ENCODE data around the gene MUC5AC. TPM values are rescaled to one million over a fixed set of nuclear protein-coding genes. Genes with fewer than 3 reads are reported as not detected.

Gene MUC5AC
- polyA plus RNA-seq, 4 donors = 0.06 to 0.13 TPM; not detected in 2

DNA sequence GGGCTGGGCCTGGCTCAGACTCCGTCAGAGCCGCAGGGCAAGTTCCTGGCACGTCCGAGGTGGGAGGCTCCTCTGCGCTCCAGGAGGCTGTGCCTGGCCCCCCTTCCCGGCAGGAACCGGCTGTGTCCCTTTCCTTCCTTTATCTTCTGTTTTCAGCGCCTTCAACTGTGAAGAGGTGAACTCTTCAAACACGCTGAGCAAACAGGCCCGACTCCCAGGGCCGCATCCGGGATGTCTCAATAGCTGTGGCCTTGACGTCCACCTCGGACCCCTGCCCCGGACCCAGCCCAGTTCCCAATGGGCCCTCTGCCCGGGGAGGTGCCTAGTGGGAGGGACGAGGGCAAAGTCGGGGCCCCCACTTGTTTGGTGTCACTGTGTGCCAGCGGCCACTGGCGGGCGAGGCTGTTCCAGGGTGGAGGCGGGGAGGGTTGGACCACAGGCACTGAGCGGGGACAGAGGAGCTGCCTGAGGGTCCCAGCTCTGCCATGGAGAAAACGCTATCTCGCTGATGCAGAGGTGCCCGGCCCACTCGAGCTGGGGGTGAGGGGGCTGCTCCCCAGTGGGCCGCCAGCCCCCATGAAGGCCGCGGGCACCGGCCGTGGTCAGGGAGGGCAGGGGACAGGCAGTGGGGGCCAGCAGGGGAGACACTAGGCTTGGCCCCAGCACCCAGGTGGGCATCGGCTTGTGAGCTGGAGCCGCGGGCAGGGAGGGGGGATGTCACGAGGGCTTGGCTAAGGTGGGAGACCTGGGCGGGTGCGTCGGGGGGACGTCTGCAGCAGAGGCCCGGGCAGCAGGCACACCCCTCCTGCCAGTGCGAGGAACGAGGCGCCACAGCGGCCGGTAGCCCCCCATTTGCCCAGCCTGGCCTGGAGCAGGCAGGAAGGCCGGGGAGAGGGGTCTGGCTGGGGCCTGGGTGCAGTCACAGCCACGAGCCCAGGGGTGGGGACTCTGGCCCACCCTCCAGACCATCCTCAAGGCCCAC, 62.4 kb downstream of the MUC5AC start:
- peak in 1 of 2 donors; percentile 63 for DNase-seq
- no peaks in the 10 kb centered on the region for H3K9me3 ChIP-seq (ENCODE audit: control insufficient read depth in 2 of 2, insufficient read depth in 1 of 2, low read depth in 1 of 2, low read length in 1 of 2)
- 37 to 61% (median 44%) methylated on average over 33 to 48 of the region's 48 CpGs for whole genome bisulfite sequencing, 3 donors
- peaks cover 0 to 15% (median 0%) of the 10 kb centered on the region in 3 donors for H3K4me1 ChIP-seq (ENCODE audit: control insufficient read depth in 3 of 3, insufficient read depth in 2 of 3, low read depth in 1 of 3, low read length in 2 of 3)
- peak overlapping the region in 1 of 3 donors; percentile 67 for H3K27ac ChIP-seq (ENCODE audit: low read depth in 1 of 3, low read length in 2 of 3)
- H3K27me3 ChIP-seq (ENCODE audit: control insufficient read depth in 3 of 3, insufficient read depth in 3 of 3, low read length in 3 of 3) = no peaks in the 10 kb centered on the region
- H3K36me3 ChIP-seq (ENCODE audit: control insufficient read depth in 3 of 3, insufficient read depth in 2 of 3, low read depth in 1 of 3, low read length in 3 of 3) = no peaks in the 10 kb centered on the region
- FAIRE-seq = no peak
- H3K4me3 ChIP-seq (ENCODE audit: low read depth in 1 of 3, low read length in 3 of 3) = no peak overlapping the region

DNA sequence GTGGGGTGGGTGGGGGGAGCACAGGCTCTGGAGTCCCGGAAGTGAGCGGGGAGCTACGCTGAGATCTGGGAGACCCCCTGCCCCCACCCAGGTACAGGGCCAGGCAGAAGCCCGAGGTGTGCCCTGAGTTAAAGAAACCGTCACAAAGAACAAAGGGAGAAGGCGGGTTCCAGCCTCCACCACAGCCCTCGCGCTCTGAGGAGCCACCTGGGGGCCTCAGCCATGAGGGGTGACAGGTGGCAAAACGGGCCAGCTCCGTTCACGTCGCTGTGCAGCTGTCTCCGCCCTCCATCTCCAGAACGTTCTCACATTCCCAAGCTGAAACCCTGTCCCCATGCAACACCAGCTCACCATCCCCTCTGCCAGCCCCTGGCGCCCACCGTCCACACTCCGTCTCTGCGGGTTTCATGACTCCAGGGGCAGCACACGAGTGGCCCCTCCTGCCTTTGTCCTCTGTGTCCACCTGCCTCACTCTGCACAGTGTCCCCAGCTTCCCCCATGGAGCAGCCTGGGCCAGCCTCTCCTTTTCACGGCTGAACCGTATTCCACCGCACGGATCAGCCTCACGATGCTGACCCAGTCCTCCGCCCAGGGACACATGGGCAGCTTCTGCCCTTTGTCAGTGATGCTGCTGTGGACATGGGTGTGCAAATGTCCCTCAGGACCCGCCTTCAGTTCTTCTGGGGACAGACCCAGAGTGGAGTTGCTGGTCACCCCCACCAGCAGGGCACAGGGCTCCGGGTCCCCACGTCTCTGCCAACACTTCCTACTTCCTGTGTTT, 63.4 kb downstream of the MUC5AC start:
- WGBS, 3 donors = 55 to 60% (median 55%) methylated on average over 26 to 28 of the region's 28 CpGs
- no peaks in the 10 kb centered on the region for H3K36me3 ChIP-seq (ENCODE audit: control insufficient read depth in 3 of 3, insufficient read depth in 2 of 3, low read depth in 1 of 3, low read length in 3 of 3)
- no peak overlapping the region for H3K4me3 ChIP-seq (ENCODE audit: low read depth in 1 of 3, low read length in 3 of 3)
- FAIRE-seq (no peak), DNase-seq (no peak)
- H3K9me3 ChIP-seq (ENCODE audit: control insufficient read depth in 2 of 2, insufficient read depth in 1 of 2, low read depth in 1 of 2, low read length in 1 of 2) = no peaks in the 10 kb centered on the region
- H3K27me3 ChIP-seq (ENCODE audit: control insufficient read depth in 3 of 3, insufficient read depth in 3 of 3, low read length in 3 of 3) = no peaks in the 10 kb centered on the region
- H3K4me1 ChIP-seq (ENCODE audit: control insufficient read depth in 3 of 3, insufficient read depth in 2 of 3, low read depth in 1 of 3, low read length in 2 of 3) = peaks cover 0 to 15% (median 0%) of the 10 kb centered on the region in 3 donors
- H3K27ac ChIP-seq (ENCODE audit: low read depth in 1 of 3, low read length in 2 of 3) = no peak overlapping the region

DNA sequence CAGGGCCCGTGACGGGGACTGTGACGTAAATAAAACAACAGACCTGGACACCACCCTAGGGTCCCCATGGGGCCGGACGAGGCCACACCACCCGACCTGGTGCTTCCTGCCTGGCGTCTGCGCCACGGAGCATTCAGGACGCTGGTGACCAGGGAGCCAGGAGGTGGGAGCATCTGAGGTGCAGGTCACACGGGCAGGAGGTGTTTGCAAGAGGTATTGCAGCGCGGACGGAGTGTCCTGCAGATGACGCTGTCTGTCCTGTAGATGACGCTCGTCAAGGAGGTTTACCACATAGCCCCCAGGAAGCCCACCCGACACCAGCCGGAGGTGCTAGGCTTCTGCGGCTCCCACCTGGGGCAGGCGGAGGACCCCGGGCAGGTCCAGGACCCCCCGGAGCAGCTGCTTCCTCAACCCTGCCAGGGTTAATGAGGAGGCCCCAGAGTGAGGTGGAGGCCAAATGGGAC, 64.1 kb downstream of the MUC5AC start:
- WGBS, 3 donors = 80 to 87% (median 86%) methylated on average over 23 of the region's 23 CpGs
- Histone ChIP-seq H3K27ac (ENCODE audit: low read depth in 1 of 3, low read length in 2 of 3) (no peak overlapping the region), H3K4me3 (ENCODE audit: low read depth in 1 of 3, low read length in 3 of 3) (no peak overlapping the region), H3K4me1 (ENCODE audit: control insufficient read depth in 3 of 3, insufficient read depth in 2 of 3, low read depth in 1 of 3, low read length in 2 of 3) (peaks cover 0 to 15% (median 0%) of the 10 kb centered on the region in 3 donors), H3K36me3 (ENCODE audit: control insufficient read depth in 3 of 3, insufficient read depth in 2 of 3, low read depth in 1 of 3, low read length in 3 of 3) (no peaks in the 10 kb centered on the region), H3K9me3 (ENCODE audit: control insufficient read depth in 2 of 2, insufficient read depth in 1 of 2, low read depth in 1 of 2, low read length in 1 of 2) (no peaks in the 10 kb centered on the region), H3K27me3 (ENCODE audit: control insufficient read depth in 3 of 3, insufficient read depth in 3 of 3, low read length in 3 of 3) (no peaks in the 10 kb centered on the region)
- DNase-seq (no peak), FAIRE-seq (no peak)

DNA sequence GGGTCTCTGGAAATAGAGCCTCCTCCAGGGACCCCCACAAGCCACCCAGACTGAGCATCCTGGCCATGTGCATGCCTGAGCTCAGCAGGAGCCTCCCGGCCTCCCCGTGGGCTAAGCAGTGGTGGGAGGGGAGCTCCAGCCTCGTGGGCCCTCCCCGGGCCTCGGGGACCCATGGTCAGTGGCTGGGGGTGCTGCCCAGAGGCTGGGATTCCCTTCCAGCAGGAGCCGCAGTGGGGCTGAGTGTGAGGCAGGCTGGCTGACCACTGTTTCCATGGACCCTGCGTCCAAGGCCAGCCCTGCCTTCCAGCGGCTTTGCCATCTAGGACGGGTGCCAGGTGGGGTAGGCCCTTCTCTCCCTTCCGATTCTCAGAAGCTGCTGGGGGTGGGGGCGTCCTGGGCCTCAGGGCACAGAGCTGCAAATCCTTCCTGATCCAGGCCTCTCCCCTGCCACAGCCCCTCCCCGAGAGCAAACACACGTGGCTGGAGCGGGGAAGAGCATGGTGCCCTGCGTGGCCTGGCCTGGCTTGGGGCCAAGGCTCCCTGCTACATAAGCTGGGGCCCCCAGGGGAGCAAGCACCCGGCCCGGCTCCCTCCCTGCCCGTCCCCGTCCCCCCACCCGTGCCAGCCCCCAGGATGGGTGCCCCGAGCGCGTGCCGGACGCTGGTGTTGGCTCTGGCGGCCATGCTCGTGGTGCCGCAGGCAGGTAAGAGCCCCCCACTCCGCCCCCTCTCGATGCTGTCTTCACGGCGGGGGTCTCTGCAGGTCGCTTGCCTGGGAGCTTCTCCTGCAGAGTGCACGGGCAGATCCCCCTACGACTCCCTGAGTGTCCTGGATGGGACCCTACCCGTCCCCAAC, 65.0 kb downstream of the MUC5AC start, which contains the start of gene MUC5B:
Gene MUC5B (plus strand): TSS at position 576 of the 855 bp plus-strand sequence. CDS start 58 bp downstream, at position 634.
- H3K9me3 ChIP-seq (ENCODE audit: control insufficient read depth in 2 of 2, insufficient read depth in 1 of 2, low read depth in 1 of 2, low read length in 1 of 2) = no peaks in the 10 kb centered on the region
- H3K27ac ChIP-seq (ENCODE audit: low read depth in 1 of 3, low read length in 2 of 3) = no peak within 1 kb of the TSS
- no peaks in the 10 kb centered on the region for H3K36me3 ChIP-seq (ENCODE audit: control insufficient read depth in 3 of 3, insufficient read depth in 2 of 3, low read depth in 1 of 3, low read length in 3 of 3)
- FAIRE-seq (no peak), DNase-seq (peak in 1 of 2 donors; percentile 52)
- no peaks in the 10 kb centered on the region for H3K27me3 ChIP-seq (ENCODE audit: control insufficient read depth in 3 of 3, insufficient read depth in 3 of 3, low read length in 3 of 3)
- 47 to 65% (median 58%) methylated on average over 28 to 36 of the region's 36 CpGs for WGBS, 3 donors
- H3K4me1 ChIP-seq (ENCODE audit: control insufficient read depth in 3 of 3, insufficient read depth in 2 of 3, low read depth in 1 of 3, low read length in 2 of 3) = peaks cover 0 to 15% (median 0%) of the 10 kb centered on the region in 3 donors
- H3K4me3 ChIP-seq (ENCODE audit: low read depth in 1 of 3, low read length in 3 of 3) = peak within 1 kb of the TSS in 1 of 3 donors; percentile 27

DNA sequence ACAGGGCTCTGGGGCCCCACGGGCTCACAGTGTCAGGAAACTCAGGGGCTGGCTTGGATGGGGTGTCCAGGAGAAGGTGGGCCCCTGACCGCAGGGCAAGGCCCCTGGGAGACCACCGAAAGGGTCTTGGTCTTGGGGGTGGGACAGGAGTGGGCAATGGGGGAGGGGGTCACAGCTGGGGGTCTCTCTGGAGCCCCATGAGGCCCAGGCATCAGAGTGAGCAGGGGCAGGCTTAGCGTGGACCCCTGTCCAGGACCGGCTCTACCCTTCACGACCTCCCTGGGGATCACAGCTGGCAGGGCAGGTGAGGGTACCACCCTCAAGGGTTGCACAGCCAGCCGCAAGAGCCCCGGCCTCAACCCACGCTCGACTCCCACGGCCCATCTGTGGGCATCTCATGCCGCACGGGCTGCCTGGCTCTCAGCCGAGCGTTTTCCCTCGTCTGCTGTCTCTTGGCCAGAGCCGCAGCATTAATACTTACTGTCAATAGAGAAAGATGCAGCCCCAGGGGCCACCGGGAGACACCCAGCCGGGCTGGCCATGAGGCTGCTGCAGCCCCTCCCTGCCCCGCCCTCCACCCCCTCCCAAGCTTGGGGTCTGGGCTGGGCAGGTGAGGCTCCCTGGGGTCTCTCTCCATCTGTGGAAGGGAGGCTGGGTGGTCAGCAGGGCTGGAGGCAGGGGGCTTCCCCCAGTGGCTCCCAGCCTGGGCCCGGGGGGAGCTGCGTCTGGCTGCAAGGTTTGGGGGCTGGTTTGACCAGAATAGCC, 65.8 kb downstream of the MUC5AC start:
- no peaks in the 10 kb centered on the region for H3K27me3 ChIP-seq (ENCODE audit: control insufficient read depth in 3 of 3, insufficient read depth in 3 of 3, low read length in 3 of 3)
- H3K4me1 ChIP-seq (ENCODE audit: control insufficient read depth in 3 of 3, insufficient read depth in 2 of 3, low read depth in 1 of 3, low read length in 2 of 3) = peaks cover 0 to 13% (median 0%) of the 10 kb centered on the region in 3 donors
- H3K36me3 ChIP-seq (ENCODE audit: control insufficient read depth in 3 of 3, insufficient read depth in 2 of 3, low read depth in 1 of 3, low read length in 3 of 3) = no peaks in the 10 kb centered on the region
- DNase-seq (no peak), FAIRE-seq (no peak)
- no peak overlapping the region for H3K27ac ChIP-seq (ENCODE audit: low read depth in 1 of 3, low read length in 2 of 3)
- peak overlapping the region in 1 of 3 donors; percentile 27 for H3K4me3 ChIP-seq (ENCODE audit: low read depth in 1 of 3, low read length in 3 of 3)
- WGBS, 3 donors = 56 to 73% (median 57%) methylated on average over 21 to 22 of the region's 22 CpGs
- no peaks in the 10 kb centered on the region for H3K9me3 ChIP-seq (ENCODE audit: control insufficient read depth in 2 of 2, insufficient read depth in 1 of 2, low read depth in 1 of 2, low read length in 1 of 2)

DNA sequence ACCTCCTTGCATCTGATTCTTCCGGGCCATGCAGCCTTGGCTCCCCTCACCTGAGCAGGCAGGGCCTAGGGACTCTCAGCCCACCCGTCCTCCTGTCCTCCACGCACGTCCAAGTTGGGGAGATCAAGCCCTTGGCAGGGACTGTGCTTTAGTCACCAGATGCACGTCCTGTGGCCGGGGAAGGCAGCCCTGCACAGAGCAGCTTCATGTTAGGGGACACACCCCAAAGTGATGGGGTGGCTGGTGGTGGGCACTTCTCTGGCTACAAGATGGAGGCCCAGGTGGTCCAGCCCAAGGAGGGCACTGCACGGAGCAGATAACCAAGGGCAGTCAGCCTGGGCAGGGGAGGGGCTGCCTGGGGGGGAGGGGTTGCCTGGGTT, 66.3 kb downstream of the MUC5AC start:
- Histone ChIP-seq H3K27me3 (ENCODE audit: control insufficient read depth in 3 of 3, insufficient read depth in 3 of 3, low read length in 3 of 3) (no peaks in the 10 kb centered on the region), H3K4me3 (ENCODE audit: low read depth in 1 of 3, low read length in 3 of 3) (no peak overlapping the region), H3K27ac (ENCODE audit: low read depth in 1 of 3, low read length in 2 of 3) (no peak overlapping the region), H3K36me3 (ENCODE audit: control insufficient read depth in 3 of 3, insufficient read depth in 2 of 3, low read depth in 1 of 3, low read length in 3 of 3) (no peaks in the 10 kb centered on the region), H3K9me3 (ENCODE audit: control insufficient read depth in 2 of 2, insufficient read depth in 1 of 2, low read depth in 1 of 2, low read length in 1 of 2) (no peaks in the 10 kb centered on the region), H3K4me1 (ENCODE audit: control insufficient read depth in 3 of 3, insufficient read depth in 2 of 3, low read depth in 1 of 3, low read length in 2 of 3) (peaks cover 0 to 7% (median 0%) of the 10 kb centered on the region in 3 donors)
- 25 to 47% (median 34%) methylated on average over 7 of the region's 7 CpGs for WGBS, 3 donors
- no peak for FAIRE-seq
- DNase-seq = no peak

DNA sequence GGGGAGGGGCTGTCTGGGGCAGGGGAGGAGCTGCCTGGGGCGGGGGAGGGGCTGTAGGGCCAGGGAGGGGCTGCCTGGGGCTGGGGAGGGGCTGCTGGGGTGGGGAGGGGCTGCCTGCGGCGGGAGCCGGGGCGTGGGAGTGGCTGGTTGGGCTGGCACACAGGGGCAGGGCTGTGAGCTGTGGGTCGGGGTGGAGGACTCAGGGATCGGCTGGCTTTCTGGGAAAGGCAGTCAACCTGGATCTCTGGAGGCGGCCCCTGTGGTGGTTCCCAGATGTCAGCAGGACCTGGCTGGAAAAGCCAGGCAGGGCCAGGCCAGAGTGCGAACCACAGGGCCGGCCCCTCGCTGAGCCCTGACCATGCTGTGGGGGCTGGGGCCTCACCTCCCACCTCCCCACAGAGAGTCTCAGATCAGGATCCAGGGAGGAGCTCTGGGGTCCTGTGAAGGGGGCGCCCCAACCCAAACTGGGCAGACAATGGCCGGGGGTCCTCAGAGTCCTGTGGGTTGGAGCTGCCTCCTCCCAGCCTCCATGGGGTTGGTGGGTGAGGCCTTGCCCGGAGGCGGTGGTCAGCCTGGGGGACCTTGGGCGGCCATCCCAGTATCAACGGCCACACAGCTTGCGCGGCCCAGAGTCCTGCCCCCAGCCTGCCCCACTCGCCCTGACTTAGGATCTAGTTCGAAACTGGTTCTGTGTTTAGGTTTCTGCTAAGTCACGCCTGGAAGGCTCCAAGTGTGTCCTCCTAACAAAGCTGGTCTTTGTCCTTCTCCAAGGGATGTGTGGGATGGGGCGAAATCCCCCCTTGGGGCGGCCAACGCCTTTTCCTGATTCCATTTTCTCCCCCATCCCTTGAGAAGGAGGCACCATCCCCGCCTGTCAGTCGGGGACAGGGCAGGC, 67.0 kb downstream of the MUC5AC start:
- WGBS, 3 donors = 61 to 62% (median 62%) methylated on average over 23 to 27 of the region's 27 CpGs
- Histone ChIP-seq H3K27me3 (ENCODE audit: control insufficient read depth in 3 of 3, insufficient read depth in 3 of 3, low read length in 3 of 3) (no peaks in the 10 kb centered on the region), H3K27ac (ENCODE audit: low read depth in 1 of 3, low read length in 2 of 3) (no peak overlapping the region), H3K4me1 (ENCODE audit: control insufficient read depth in 3 of 3, insufficient read depth in 2 of 3, low read depth in 1 of 3, low read length in 2 of 3) (peaks cover 0 to under 1% (median 0%) of the 10 kb centered on the region in 3 donors), H3K9me3 (ENCODE audit: control insufficient read depth in 2 of 2, insufficient read depth in 1 of 2, low read depth in 1 of 2, low read length in 1 of 2) (no peaks in the 10 kb centered on the region), H3K4me3 (ENCODE audit: low read depth in 1 of 3, low read length in 3 of 3) (no peak overlapping the region), H3K36me3 (ENCODE audit: control insufficient read depth in 3 of 3, insufficient read depth in 2 of 3, low read depth in 1 of 3, low read length in 3 of 3) (no peaks in the 10 kb centered on the region)
- no peak for DNase-seq
- no peak for FAIRE-seq
